ENCODE data around the gene AXL.

Gene AXL

GRCh38 chr19:41220811-41221210 lies 1.8 kb downstream of the AXL start:
- Histone ChIP-seq H3K79me1 (ENCODE audit: low read depth, low read length) (peaks cover 23% of the 10 kb centered on the region), H2BK5ac (ENCODE audit: low read length) (peak overlapping the region; percentile 98), H3K27ac (replicated peaks; ENCODE audit: low read length) (no peak overlapping the region), H2AK5ac (ENCODE audit: low read depth, low read length) (peak overlapping the region; percentile 95), H2BK120ac (ENCODE audit: low read depth, low read length) (no peak overlapping the region), H3K9ac (ENCODE audit: low read depth, low read length, poor library complexity) (no peak overlapping the region), H3K4ac (ENCODE audit: low read length) (no peak overlapping the region), H3K27me3 (ENCODE audit: control insufficient read depth in 3 of 3, insufficient read depth in 3 of 3, low read depth in 1 of 3, low read length in 3 of 3) (no peaks in the 10 kb centered on the region), H4K91ac (ENCODE audit: low read depth, low read length, poor library complexity) (no peak overlapping the region), H3K36me3 (replicated peaks in 1 of 2; ENCODE audit: control insufficient read depth in 2 of 2, insufficient read depth in 2 of 2, low read length in 2 of 2) (peaks cover 11 to 15% of the 10 kb centered on the region in 2 donors), H3K9me3 (replicated peaks in 1 of 2; ENCODE audit: control insufficient read depth in 2 of 2, insufficient read depth in 1 of 2, low read depth in 1 of 2, low read length in 2 of 2) (peaks cover 0 to 2% of the 10 kb centered on the region in 2 donors), H4K8ac (ENCODE audit: low read depth, low read length) (no peak overlapping the region), H3K4me3 (ENCODE audit: low read length in 2 of 2) (peak overlapping the region in 1 of 2 donors; percentile 86), H3K14ac (ENCODE audit: low read length) (peak overlapping the region; percentile 65), H3K18ac (ENCODE audit: low read length) (peak overlapping the region; percentile 88), H3K4me1 (ENCODE audit: control insufficient read depth in 2 of 2, insufficient read depth in 1 of 2, low read depth in 1 of 2, low read length in 2 of 2) (peaks cover 25 to 40% of the 10 kb centered on the region in 2 donors), H2BK12ac (ENCODE audit: low read length) (no peak overlapping the region), H3K23ac (ENCODE audit: low read depth, low read length, poor library complexity) (no peak overlapping the region), H2BK15ac (ENCODE audit: low read length) (peak overlapping the region; percentile 82), H3K4me2 (ENCODE audit: insufficient read depth, low read length, poor library complexity, severe bottlenecking) (peak overlapping the region; percentile 84), H2AFZ (ENCODE audit: low read length) (no peak overlapping the region)
- whole genome bisulfite sequencing, 2 donors (ENCODE audit: extremely low coverage in 2 of 2, insufficient read length in 2 of 2, insufficient replicate concordance in 1 of 2): no CpG with 5 or more reads among the region's 9 CpGs
- no peak for DNase-seq (ENCODE audit: low spot score)

GRCh38 chr19:41221514-41222205 lies 2.6 kb downstream of the AXL start:
- H3K4ac ChIP-seq (ENCODE audit: low read length): no peak overlapping the region
- H3K14ac ChIP-seq (ENCODE audit: low read length): no peak overlapping the region
- no peak overlapping the region for H3K9ac ChIP-seq (ENCODE audit: low read depth, low read length, poor library complexity)
- peak overlapping the region; percentile 62 for H4K91ac ChIP-seq (ENCODE audit: low read depth, low read length, poor library complexity)
- no peak overlapping the region for H3K4me3 ChIP-seq (ENCODE audit: low read length in 2 of 2)
- H3K4me1 ChIP-seq (ENCODE audit: control insufficient read depth in 2 of 2, insufficient read depth in 1 of 2, low read depth in 1 of 2, low read length in 2 of 2): peaks cover 30 to 43% of the 10 kb centered on the region in 2 donors
- peaks cover 23% of the 10 kb centered on the region for H3K79me1 ChIP-seq (ENCODE audit: low read depth, low read length)
- peak overlapping the region; percentile 45 for H3K18ac ChIP-seq (ENCODE audit: low read length)
- H2BK5ac ChIP-seq (ENCODE audit: low read length): peak overlapping the region; percentile 42
- peaks cover 0 to 2% of the 10 kb centered on the region in 2 donors for H3K9me3 ChIP-seq (replicated peaks in 1 of 2; ENCODE audit: control insufficient read depth in 2 of 2, insufficient read depth in 1 of 2, low read depth in 1 of 2, low read length in 2 of 2)
- no peaks in the 10 kb centered on the region for H3K27me3 ChIP-seq (ENCODE audit: control insufficient read depth in 3 of 3, insufficient read depth in 3 of 3, low read depth in 1 of 3, low read length in 3 of 3)
- DNase-seq (ENCODE audit: low spot score): no peak
- H4K8ac ChIP-seq (ENCODE audit: low read depth, low read length): no peak overlapping the region
- H3K4me2 ChIP-seq (ENCODE audit: insufficient read depth, low read length, poor library complexity, severe bottlenecking): no peak overlapping the region
- no peak overlapping the region for H2BK12ac ChIP-seq (ENCODE audit: low read length)
- H2AFZ ChIP-seq (ENCODE audit: low read length): no peak overlapping the region
- peaks cover 11 to 18% of the 10 kb centered on the region in 2 donors for H3K36me3 ChIP-seq (replicated peaks in 1 of 2; ENCODE audit: control insufficient read depth in 2 of 2, insufficient read depth in 2 of 2, low read length in 2 of 2)
- no peak overlapping the region for H3K27ac ChIP-seq (replicated peaks; ENCODE audit: low read length)
- H3K23ac ChIP-seq (ENCODE audit: low read depth, low read length, poor library complexity): no peak overlapping the region
- H2BK15ac ChIP-seq (ENCODE audit: low read length): no peak overlapping the region
- peak overlapping the region; percentile 77 for H2BK120ac ChIP-seq (ENCODE audit: low read depth, low read length)
- peak overlapping the region; percentile 95 for H2AK5ac ChIP-seq (ENCODE audit: low read depth, low read length)
- WGBS, 2 donors (ENCODE audit: extremely low coverage in 2 of 2, insufficient read length in 2 of 2, insufficient replicate concordance in 1 of 2): no CpG with 5 or more reads among the region's 20 CpGs

GRCh38 chr19:41222240-41222639 lies 3.2 kb downstream of the AXL start:
- no peak overlapping the region for H3K4ac ChIP-seq (ENCODE audit: low read length)
- no peak overlapping the region for H3K4me3 ChIP-seq (ENCODE audit: low read length in 2 of 2)
- H3K14ac ChIP-seq (ENCODE audit: low read length): no peak overlapping the region
- peak overlapping the region; percentile 77 for H2AK5ac ChIP-seq (ENCODE audit: low read depth, low read length)
- H2BK12ac ChIP-seq (ENCODE audit: low read length): peak overlapping the region; percentile 99
- H3K4me2 ChIP-seq (ENCODE audit: insufficient read depth, low read length, poor library complexity, severe bottlenecking): no peak overlapping the region
- H3K36me3 ChIP-seq (replicated peaks in 1 of 2; ENCODE audit: control insufficient read depth in 2 of 2, insufficient read depth in 2 of 2, low read length in 2 of 2): peaks cover 11 to 20% of the 10 kb centered on the region in 2 donors
- no peak overlapping the region for H2BK15ac ChIP-seq (ENCODE audit: low read length)
- no peak overlapping the region for H3K27ac ChIP-seq (replicated peaks; ENCODE audit: low read length)
- no peak overlapping the region for H4K91ac ChIP-seq (ENCODE audit: low read depth, low read length, poor library complexity)
- no peak overlapping the region for H3K23ac ChIP-seq (ENCODE audit: low read depth, low read length, poor library complexity)
- DNase-seq (ENCODE audit: low spot score): no peak
- H3K79me1 ChIP-seq (ENCODE audit: low read depth, low read length): peaks cover 23% of the 10 kb centered on the region
- peaks cover 32 to 40% of the 10 kb centered on the region in 2 donors for H3K4me1 ChIP-seq (ENCODE audit: control insufficient read depth in 2 of 2, insufficient read depth in 1 of 2, low read depth in 1 of 2, low read length in 2 of 2)
- H3K9ac ChIP-seq (ENCODE audit: low read depth, low read length, poor library complexity): no peak overlapping the region
- no peaks in the 10 kb centered on the region for H3K27me3 ChIP-seq (ENCODE audit: control insufficient read depth in 3 of 3, insufficient read depth in 3 of 3, low read depth in 1 of 3, low read length in 3 of 3)
- peak overlapping the region; percentile 42 for H2BK5ac ChIP-seq (ENCODE audit: low read length)
- whole genome bisulfite sequencing, 2 donors (ENCODE audit: extremely low coverage in 2 of 2, insufficient read length in 2 of 2, insufficient replicate concordance in 1 of 2): no CpG with 5 or more reads among the region's 10 CpGs
- no peak overlapping the region for H4K8ac ChIP-seq (ENCODE audit: low read depth, low read length)
- H2BK120ac ChIP-seq (ENCODE audit: low read depth, low read length): no peak overlapping the region
- peak overlapping the region; percentile 86 for H3K18ac ChIP-seq (ENCODE audit: low read length)
- H3K9me3 ChIP-seq (replicated peaks in 1 of 2; ENCODE audit: control insufficient read depth in 2 of 2, insufficient read depth in 1 of 2, low read depth in 1 of 2, low read length in 2 of 2): peaks cover 0 to 2% of the 10 kb centered on the region in 2 donors
- H2AFZ ChIP-seq (ENCODE audit: low read length): no peak overlapping the region

- WGBS, 2 donors (ENCODE audit: extremely low coverage in 2 of 2, insufficient read length in 2 of 2, insufficient replicate concordance in 1 of 2): no CpG with 5 or more reads among the region's 8 CpGs
- Histone ChIP-seq H3K27ac (replicated peaks; ENCODE audit: low read length) (peak overlapping the region; percentile 88), H3K4me3 (ENCODE audit: low read length in 2 of 2) (peak overlapping the region in 1 of 2 donors; percentile 27)
Observed at GRCh38 chr19:41223431-41224234, 4.6 kb downstream of the AXL start.

More at GRCh38 chr19:41223431-41224234, 4.6 kb downstream of the AXL start:
- Histone ChIP-seq H4K8ac (ENCODE audit: low read depth, low read length) (no peak overlapping the region), H3K4me2 (ENCODE audit: insufficient read depth, low read length, poor library complexity, severe bottlenecking) (peak overlapping the region; percentile 61), H3K4me1 (ENCODE audit: control insufficient read depth in 2 of 2, insufficient read depth in 1 of 2, low read depth in 1 of 2, low read length in 2 of 2) (peaks cover 28 to 35% of the 10 kb centered on the region in 2 donors), H3K4ac (ENCODE audit: low read length) (no peak overlapping the region), H2BK5ac (ENCODE audit: low read length) (peak overlapping the region; percentile 77), H4K91ac (ENCODE audit: low read depth, low read length, poor library complexity) (peak overlapping the region; percentile 64), H2BK15ac (ENCODE audit: low read length) (peak overlapping the region; percentile 97), H3K27me3 (ENCODE audit: control insufficient read depth in 3 of 3, insufficient read depth in 3 of 3, low read depth in 1 of 3, low read length in 3 of 3) (no peaks in the 10 kb centered on the region), H3K9ac (ENCODE audit: low read depth, low read length, poor library complexity) (no peak overlapping the region), H2AK5ac (ENCODE audit: low read depth, low read length) (peak overlapping the region; percentile 94), H3K18ac (ENCODE audit: low read length) (peak overlapping the region; percentile 94), H2BK120ac (ENCODE audit: low read depth, low read length) (no peak overlapping the region), H3K23ac (ENCODE audit: low read depth, low read length, poor library complexity) (no peak overlapping the region), H2BK12ac (ENCODE audit: low read length) (peak overlapping the region; percentile 97), H3K36me3 (replicated peaks in 1 of 2; ENCODE audit: control insufficient read depth in 2 of 2, insufficient read depth in 2 of 2, low read length in 2 of 2) (peaks cover 11 to 22% of the 10 kb centered on the region in 2 donors), H3K79me1 (ENCODE audit: low read depth, low read length) (peaks cover 23% of the 10 kb centered on the region), H3K9me3 (replicated peaks in 1 of 2; ENCODE audit: control insufficient read depth in 2 of 2, insufficient read depth in 1 of 2, low read depth in 1 of 2, low read length in 2 of 2) (peaks cover 0 to 2% of the 10 kb centered on the region in 2 donors), H3K14ac (ENCODE audit: low read length) (no peak overlapping the region), H2AFZ (ENCODE audit: low read length) (no peak overlapping the region)
- peak; percentile 80 for DNase-seq (ENCODE audit: low spot score)

All from neuronal stem cell (in vitro differentiated cells).